Mesothelial cell of epicardium (in vitro differentiated cells): ENCODE measurements around the gene LDB1. TPM values are rescaled to one million over a fixed set of nuclear protein-coding genes. Genes with fewer than 3 reads are reported as not detected.

ENCODE experiments used
- DNase-seq, 2 experiments: peaks; one replicate each; pipeline ENCODE4 v3.0.0; 2021; ENCODE audit warnings: low spot score in 2 of 2; ENCODE audit not compliant: unreplicated experiment in 2 of 2
- H3K27ac Mint-ChIP-seq: 2 replicates; pipeline ENCODE4 v1.8.0; 2021; ENCODE audit warnings: mixed read lengths
- H3K27me3 Mint-ChIP-seq: 2 replicates; pipeline ENCODE4 v1.8.0; 2021; ENCODE audit warnings: low read depth, mixed read lengths
- H3K36me3 Mint-ChIP-seq: 2 replicates; pipeline ENCODE4 v1.8.0; 2021; ENCODE audit warnings: mixed read lengths
- H3K4me1 Mint-ChIP-seq: 2 replicates; pipeline ENCODE4 v1.8.0; 2021; ENCODE audit warnings: mixed read lengths
- H3K4me3 Mint-ChIP-seq: 2 replicates; pipeline ENCODE4 v1.8.0; 2021; ENCODE audit warnings: mild to moderate bottlenecking, moderate library complexity, mixed read lengths
- H3K9me3 Mint-ChIP-seq: 2 replicates; pipeline ENCODE4 v1.8.0; 2021; ENCODE audit warnings: mixed read lengths
- CTCF ChIP-seq: fragments of 200-600 bp; sonication (generic); IDR thresholded peaks from one replicate; pipeline ENCODE4 v1.5.0; 2021; ENCODE audit warnings: antibody characterized with exemption; ENCODE audit not compliant: unreplicated experiment
- total RNA-seq: library from RNA; stranded (reverse); gene quantifications from 3 replicates; pipeline ENCODE4 v1.2.1, GENCODE V29; 2021

The LDB1 gene
- total RNA-seq, 1 donor from 2014 or later, result 178 TPM

- no peak for TF ChIP-seq CTCF
- no peak overlapping the region for H3K4me3 Mint-ChIP-seq
- H3K36me3 Mint-ChIP-seq, result peaks cover 8% of the 10 kb centered on the region
- H3K4me1 Mint-ChIP-seq, result no peaks in the 10 kb centered on the region
- DNase-seq, result no peak
- H3K9me3 Mint-ChIP-seq, result no peaks in the 10 kb centered on the region
- no peaks in the 10 kb centered on the region for H3K27me3 Mint-ChIP-seq
- no peak overlapping the region for H3K27ac Mint-ChIP-seq
These were observed 36.6 kb downstream of the LDB1 start for GRCh38 chr10:102083541-102083940.

- TF ChIP-seq CTCF, result peak; percentile 92
- Mint-ChIP-seq H3K36me3 (peaks cover 2% of the 10 kb centered on the region), H3K4me1 (no peaks in the 10 kb centered on the region), H3K4me3 (no peak overlapping the region), H3K9me3 (no peaks in the 10 kb centered on the region), H3K27ac (no peak overlapping the region), H3K27me3 (no peaks in the 10 kb centered on the region)
- DNase-seq, result peak; percentile 38 to 84
These were observed 47.3 kb downstream of the LDB1 start for GRCh38 chr10:102072673-102073527.

GRCh38 chr10:102069071-102069470, 51.1 kb downstream of the LDB1 start:
- Mint-ChIP-seq H3K4me1 (peaks cover 9% of the 10 kb centered on the region), H3K27ac (no peak overlapping the region)
- DNase-seq, result no peak

GRCh38 chr10:102068216-102068615, 52.0 kb downstream of the LDB1 start:
- H3K27me3 Mint-ChIP-seq, result no peaks in the 10 kb centered on the region
- TF ChIP-seq CTCF, result no peak
- no peaks in the 10 kb centered on the region for H3K9me3 Mint-ChIP-seq
- no peak overlapping the region for H3K4me3 Mint-ChIP-seq
- H3K27ac Mint-ChIP-seq, result no peak overlapping the region
- peaks cover 2% of the 10 kb centered on the region for H3K36me3 Mint-ChIP-seq
- peaks cover 9% of the 10 kb centered on the region for H3K4me1 Mint-ChIP-seq
- peak in 1 of 2 experiments; percentile 31 for DNase-seq

More at GRCh38 chr10:102069071-102069470, 51.1 kb downstream of the LDB1 start:
- no peak overlapping the region for H3K4me3 Mint-ChIP-seq
- no peak for TF ChIP-seq CTCF
- no peaks in the 10 kb centered on the region for H3K27me3 Mint-ChIP-seq
- H3K36me3 Mint-ChIP-seq, result peaks cover 2% of the 10 kb centered on the region
- H3K9me3 Mint-ChIP-seq, result no peaks in the 10 kb centered on the region

GRCh38 chr10:102067091-102067916, 52.9 kb downstream of the LDB1 start:
- TF ChIP-seq CTCF, result no peak
- peaks cover 2% of the 10 kb centered on the region for H3K36me3 Mint-ChIP-seq
- no peak for DNase-seq
- H3K9me3 Mint-ChIP-seq, result no peaks in the 10 kb centered on the region
- H3K27me3 Mint-ChIP-seq, result peaks cover 7% of the 10 kb centered on the region
- peaks cover 9% of the 10 kb centered on the region for H3K4me1 Mint-ChIP-seq
- H3K27ac Mint-ChIP-seq, result no peak overlapping the region
- H3K4me3 Mint-ChIP-seq, result peak overlapping the region; percentile 46
